ENCODE data around the gene DPYSL5.
"Not testable (repeated sequence)": the region's sequence is repeated elsewhere in the genome, so short reads cannot be mapped to it uniquely, and the experiment has no call there.

DPYSL5 gene

GRCh38 chr2:26880161-26880560 is 32.2 kb downstream of the DPYSL5 start:
- TF ChIP-seq CTCF (IDR thresholded peaks at IDR 0.05; ENCODE audit: low read depth, low read length), result no peak
- no peak for TF ChIP-seq EZH2phosphoT487 (IDR thresholded peaks at IDR 0.05; ENCODE audit: low read depth)
- H3K27ac ChIP-seq (ENCODE audit: low read length), result no peak overlapping the region
- no peaks in the 10 kb centered on the region for H3K36me3 ChIP-seq (replicated peaks; ENCODE audit: low read depth, low read length)
- H3K4me1 ChIP-seq (ENCODE audit: low read length), result peaks cover 7% of the 10 kb centered on the region; the same call in 1 of the 2 replicates
- no peaks in the 10 kb centered on the region for H3K79me2 ChIP-seq (ENCODE audit: low read length)
- no peak overlapping the region for H2AFZ ChIP-seq (ENCODE audit: low read depth, low read length)
- H3K4me3 ChIP-seq (ENCODE audit: low read length), result no peak overlapping the region
- H3K9ac ChIP-seq (ENCODE audit: low read length), result no peak overlapping the region
- H3K27me3 ChIP-seq (ENCODE audit: low read depth, low read length), result peaks cover 15% of the 10 kb centered on the region
- no peak overlapping the region for H3K4me2 ChIP-seq (ENCODE audit: low read length)
- H4K20me1 ChIP-seq (ENCODE audit: insufficient read depth, low read length), result no peaks in the 10 kb centered on the region
- no peaks in the 10 kb centered on the region for H3K9me3 ChIP-seq (ENCODE audit: insufficient read depth, low read length)

- Histone ChIP-seq H3K9me3 (ENCODE audit: insufficient read depth, low read length) (no peaks in the 10 kb centered on the region), H2AFZ (ENCODE audit: low read depth, low read length) (no peak overlapping the region), H3K4me2 (ENCODE audit: low read length) (no peak overlapping the region), H3K9ac (ENCODE audit: low read length) (no peak overlapping the region), H4K20me1 (ENCODE audit: insufficient read depth, low read length) (no peaks in the 10 kb centered on the region), H3K27me3 (ENCODE audit: low read depth, low read length) (peaks cover 15% of the 10 kb centered on the region), H3K4me3 (ENCODE audit: low read length) (no peak overlapping the region), H3K4me1 (ENCODE audit: low read length) (peaks cover 9% of the 10 kb centered on the region), H3K27ac (ENCODE audit: low read length) (no peak overlapping the region), H3K36me3 (replicated peaks; ENCODE audit: low read depth, low read length) (no peaks in the 10 kb centered on the region), H3K79me2 (ENCODE audit: low read length) (no peaks in the 10 kb centered on the region)
- TF ChIP-seq CTCF (IDR thresholded peaks at IDR 0.05; ENCODE audit: low read depth, low read length), result no peak
- no peak for TF ChIP-seq EZH2phosphoT487 (IDR thresholded peaks at IDR 0.05; ENCODE audit: low read depth)
Measured at GRCh38 chr2:26880910-26881435, 33.0 kb downstream of the DPYSL5 start.

GRCh38 chr2:26882220-26882619 is 34.3 kb downstream of the DPYSL5 start:
- H3K9ac ChIP-seq (ENCODE audit: low read length); H3K79me2 ChIP-seq (ENCODE audit: low read length); H3K9me3 ChIP-seq (ENCODE audit: insufficient read depth, low read length); H3K4me3 ChIP-seq (ENCODE audit: low read length); H2AFZ ChIP-seq (ENCODE audit: low read depth, low read length); H4K20me1 ChIP-seq (ENCODE audit: insufficient read depth, low read length); H3K36me3 ChIP-seq (replicated peaks; ENCODE audit: low read depth, low read length); H3K27ac ChIP-seq (ENCODE audit: low read length); H3K4me2 ChIP-seq (ENCODE audit: low read length): not testable (repeated sequence)
- peaks cover 19% of the 10 kb centered on the region for H3K4me1 ChIP-seq (ENCODE audit: low read length)
- peaks cover 15% of the 10 kb centered on the region for H3K27me3 ChIP-seq (ENCODE audit: low read depth, low read length)

- no peak overlapping the region for H2AFZ ChIP-seq (ENCODE audit: low read depth, low read length)
- TF ChIP-seq CTCF (IDR thresholded peaks at IDR 0.05; ENCODE audit: low read depth, low read length) (no peak), EZH2phosphoT487 (IDR thresholded peaks at IDR 0.05; ENCODE audit: low read depth) (no peak)
- peaks cover 26% of the 10 kb centered on the region for H3K4me1 ChIP-seq (ENCODE audit: low read length)
- H3K27ac ChIP-seq (ENCODE audit: low read length), result no peak overlapping the region
- no peak overlapping the region for H3K4me2 ChIP-seq (ENCODE audit: low read length)
- no peak overlapping the region for H3K9ac ChIP-seq (ENCODE audit: low read length)
- H3K36me3 ChIP-seq (replicated peaks; ENCODE audit: low read depth, low read length), result no peaks in the 10 kb centered on the region
- H4K20me1 ChIP-seq (ENCODE audit: insufficient read depth, low read length), result no peaks in the 10 kb centered on the region
- no peaks in the 10 kb centered on the region for H3K9me3 ChIP-seq (ENCODE audit: insufficient read depth, low read length)
- peaks cover 10% of the 10 kb centered on the region for H3K27me3 ChIP-seq (ENCODE audit: low read depth, low read length)
- H3K4me3 ChIP-seq (ENCODE audit: low read length), result no peak overlapping the region
- no peaks in the 10 kb centered on the region for H3K79me2 ChIP-seq (ENCODE audit: low read length)
Measured at GRCh38 chr2:26883956-26884355, 36.0 kb downstream of the DPYSL5 start.

- Histone ChIP-seq H3K79me2 (ENCODE audit: low read length) (no peaks in the 10 kb centered on the region), H3K36me3 (replicated peaks; ENCODE audit: low read depth, low read length) (no peaks in the 10 kb centered on the region), H3K9ac (ENCODE audit: low read length) (no peak overlapping the region), H3K27ac (ENCODE audit: low read length) (no peak overlapping the region), H3K9me3 (ENCODE audit: insufficient read depth, low read length) (no peaks in the 10 kb centered on the region), H3K4me3 (ENCODE audit: low read length) (no peak overlapping the region), H4K20me1 (ENCODE audit: insufficient read depth, low read length) (no peaks in the 10 kb centered on the region), H3K4me1 (ENCODE audit: low read length) (peaks cover 26% of the 10 kb centered on the region), H2AFZ (ENCODE audit: low read depth, low read length) (no peak overlapping the region), H3K27me3 (ENCODE audit: low read depth, low read length) (peaks cover 9% of the 10 kb centered on the region), H3K4me2 (ENCODE audit: low read length) (no peak overlapping the region)
- TF ChIP-seq CTCF (IDR thresholded peaks at IDR 0.05; ENCODE audit: low read depth, low read length), result no peak
- no peak for TF ChIP-seq EZH2phosphoT487 (IDR thresholded peaks at IDR 0.05; ENCODE audit: low read depth)
Measured at GRCh38 chr2:26884486-26884885, 36.6 kb downstream of the DPYSL5 start.
